AG09319 (cell line): ENCODE results near the gene LRRC14B.
"Not testable (repeated sequence)": the region's sequence is repeated elsewhere in the genome, so short reads cannot be mapped to it uniquely, and the experiment has no call there.

ENCODE experiments used
- DNase-seq: peaks from one replicate; pipeline ENCODE4 v3.0.0-alpha.2; 2010; ENCODE audit warnings: low read depth; ENCODE audit errors: extremely low read depth
- TF ChIP-seq, protein P1 (sequence below): IDR thresholded peaks from 2 replicates; pipeline ENCODE4 v1.5.1; 2011; ENCODE audit warnings: low read depth, mild to moderate bottlenecking, inconsistent platforms, low read length, moderate library complexity

LRRC14B gene

GRCh38 chr5:228886-229285, 37.6 kb downstream of the LRRC14B start:
- TF ChIP-seq, protein P1, sequence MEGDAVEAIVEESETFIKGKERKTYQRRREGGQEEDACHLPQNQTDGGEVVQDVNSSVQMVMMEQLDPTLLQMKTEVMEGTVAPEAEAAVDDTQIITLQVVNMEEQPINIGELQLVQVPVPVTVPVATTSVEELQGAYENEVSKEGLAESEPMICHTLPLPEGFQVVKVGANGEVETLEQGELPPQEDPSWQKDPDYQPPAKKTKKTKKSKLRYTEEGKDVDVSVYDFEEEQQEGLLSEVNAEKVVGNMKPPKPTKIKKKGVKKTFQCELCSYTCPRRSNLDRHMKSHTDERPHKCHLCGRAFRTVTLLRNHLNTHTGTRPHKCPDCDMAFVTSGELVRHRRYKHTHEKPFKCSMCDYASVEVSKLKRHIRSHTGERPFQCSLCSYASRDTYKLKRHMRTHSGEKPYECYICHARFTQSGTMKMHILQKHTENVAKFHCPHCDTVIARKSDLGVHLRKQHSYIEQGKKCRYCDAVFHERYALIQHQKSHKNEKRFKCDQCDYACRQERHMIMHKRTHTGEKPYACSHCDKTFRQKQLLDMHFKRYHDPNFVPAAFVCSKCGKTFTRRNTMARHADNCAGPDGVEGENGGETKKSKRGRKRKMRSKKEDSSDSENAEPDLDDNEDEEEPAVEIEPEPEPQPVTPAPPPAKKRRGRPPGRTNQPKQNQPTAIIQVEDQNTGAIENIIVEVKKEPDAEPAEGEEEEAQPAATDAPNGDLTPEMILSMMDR, result no peak
- no peak for DNase-seq

DNA sequence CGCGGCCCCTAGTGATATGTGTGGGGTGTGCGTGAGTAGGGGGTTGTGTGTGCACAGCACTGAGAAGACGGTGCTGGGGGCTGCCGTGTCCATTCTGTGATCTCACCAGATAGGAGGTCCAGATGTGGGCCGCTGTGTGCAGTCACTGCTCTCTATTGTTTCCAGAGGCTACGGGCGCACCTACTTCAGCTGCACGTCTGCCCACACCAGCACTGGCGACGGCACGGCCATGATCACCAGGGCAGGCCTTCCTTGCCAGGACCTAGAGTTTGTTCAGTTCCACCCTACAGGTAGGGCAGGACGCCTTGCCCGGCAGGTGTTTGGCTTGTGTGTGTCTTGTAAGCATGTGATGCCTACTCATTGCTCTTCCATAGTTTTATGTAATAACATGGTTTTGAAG, 39.4 kb downstream of the LRRC14B start:
- no peak for DNase-seq
- TF ChIP-seq, protein P1, result no peak

GRCh38 chr5:231661-232060, 40.4 kb downstream of the LRRC14B start:
- TF ChIP-seq, protein P1, result no peak
- no peak for DNase-seq

DNA sequence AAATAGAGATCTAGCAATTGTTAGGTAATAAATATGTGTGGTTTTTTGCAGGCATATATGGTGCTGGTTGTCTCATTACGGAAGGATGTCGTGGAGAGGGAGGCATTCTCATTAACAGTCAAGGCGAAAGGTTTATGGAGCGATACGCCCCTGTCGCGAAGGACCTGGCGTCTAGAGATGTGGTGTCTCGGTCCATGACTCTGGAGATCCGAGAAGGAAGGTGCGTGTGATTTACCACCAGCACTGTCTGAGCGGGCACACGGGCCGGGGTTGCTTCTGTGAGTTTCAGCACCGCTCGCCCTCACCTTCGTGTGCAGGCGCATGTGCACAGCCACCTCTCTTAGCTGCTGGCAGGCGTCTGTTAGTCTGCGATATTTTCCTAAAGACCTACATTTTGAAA, 42.1 kb downstream of the LRRC14B start:
- DNase-seq, result not testable (repeated sequence)

DNA sequence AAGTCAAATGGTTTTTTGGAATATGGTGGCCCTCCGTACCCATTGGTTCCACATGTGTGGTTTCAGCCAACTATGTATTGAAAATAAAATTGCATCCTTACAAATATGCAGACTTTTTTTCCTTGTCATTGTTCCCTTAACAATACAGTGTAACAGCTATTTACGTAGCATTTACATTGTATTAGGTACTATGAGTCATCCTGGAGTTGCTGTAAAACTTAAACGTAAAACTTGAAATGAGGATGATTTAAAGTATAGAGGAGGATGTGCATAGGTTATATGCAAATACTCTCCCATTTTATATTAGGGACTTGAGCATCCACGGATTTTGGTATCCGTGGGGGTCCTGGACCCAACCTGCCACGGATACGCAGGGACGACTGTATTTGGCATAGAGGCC, 43.2 kb downstream of the LRRC14B start:
- TF ChIP-seq, protein P1, result no peak
- DNase-seq, result no peak

- DNase-seq, result not testable (repeated sequence)
Observed at GRCh38 chr5:235527-235926, 44.2 kb downstream of the LRRC14B start.

GRCh38 chr5:237931-238330, 46.6 kb downstream of the LRRC14B start:
- not testable (repeated sequence) for DNase-seq

GRCh38 chr5:240550-240949, 49.3 kb downstream of the LRRC14B start:
- DNase-seq, result not testable (repeated sequence)

GRCh38 chr5:241045-241669, 49.9 kb downstream of the LRRC14B start:
- DNase-seq, result not testable (repeated sequence)

DNA sequence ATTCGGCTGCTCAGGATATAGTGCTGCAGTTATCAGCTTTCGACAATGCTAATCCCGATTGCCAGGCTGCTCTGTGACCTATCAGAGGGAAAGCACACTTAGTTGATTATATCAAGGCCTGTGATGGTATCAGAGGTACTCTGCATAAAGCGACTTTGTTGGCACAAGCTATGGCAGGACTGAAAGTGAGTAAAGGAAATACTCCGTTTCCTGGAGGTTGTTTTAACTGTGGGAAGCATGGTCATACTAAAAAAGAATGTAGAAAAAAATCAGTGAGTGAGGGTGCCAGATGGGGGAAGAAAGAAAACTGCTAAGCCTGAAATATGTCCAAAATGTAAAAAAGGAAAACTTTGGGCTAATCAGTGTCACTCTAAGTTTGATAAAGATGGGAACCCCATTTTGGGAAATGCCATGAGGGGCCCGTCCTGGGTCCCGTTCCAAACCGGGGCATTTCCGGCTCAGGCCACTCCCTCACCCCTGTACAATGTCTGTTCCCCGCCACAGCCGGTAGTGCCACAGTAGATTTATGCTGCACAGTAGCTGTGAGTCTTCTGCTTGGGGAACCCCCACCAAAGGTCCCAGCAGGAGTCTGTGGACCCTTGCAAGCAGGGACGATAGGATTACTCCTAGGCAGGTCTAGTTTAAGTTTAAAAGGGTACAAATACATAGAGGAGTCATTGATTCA, 52.5 kb downstream of the LRRC14B start:
- DNase-seq, result not testable (repeated sequence)

DNA sequence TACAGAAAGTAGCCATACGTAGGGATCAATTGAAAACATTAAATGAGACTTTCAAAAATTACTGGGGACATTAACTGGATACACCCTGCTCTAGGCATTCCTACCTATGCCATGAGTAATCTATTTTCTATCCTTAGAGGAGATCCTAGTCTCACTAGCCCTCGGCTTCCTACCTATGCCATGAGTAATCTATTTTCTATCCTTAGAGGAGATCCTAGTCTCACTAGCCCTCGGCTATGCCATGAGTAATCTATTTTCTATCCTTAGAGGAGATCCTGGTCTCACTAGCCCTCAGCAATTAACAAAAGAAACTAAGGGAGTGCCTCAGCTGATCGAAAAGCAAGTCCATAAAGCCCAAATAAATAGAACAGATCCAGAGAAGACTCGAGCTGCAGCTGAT, 54.4 kb downstream of the LRRC14B start:
- not testable (repeated sequence) for DNase-seq
